Measurements from ENCODE around the gene ACR.
A peak's percentile ranks its signal among the peaks of the same experiment; 100 is the strongest.

Gene ACR

GRCh38 chr22:50697667-50698506 lies 40.1 kb upstream of the ACR start:
- no peaks in the 10 kb centered on the region for H3K36me3 ChIP-seq (ENCODE audit: control insufficient read depth in 2 of 2, insufficient read depth in 2 of 2, low read length in 2 of 2)

GRCh38 chr22:50698546-50698945 lies 39.5 kb upstream of the ACR start:
- H3K27me3 ChIP-seq (ENCODE audit: control insufficient read depth in 1 of 2, insufficient read depth in 2 of 2, low read length in 2 of 2) = peaks cover 2 to 3% of the 10 kb centered on the region in 2 donors
- H3K9me3 ChIP-seq (ENCODE audit: control insufficient read depth in 2 of 2, low read length in 2 of 2) = no peaks in the 10 kb centered on the region
- no peak overlapping the region for H3K27ac ChIP-seq (ENCODE audit: low read length)
- peaks cover 0 to 2% of the 10 kb centered on the region in 2 donors for H3K36me3 ChIP-seq (ENCODE audit: control insufficient read depth in 2 of 2, insufficient read depth in 2 of 2, low read length in 2 of 2)
- peaks cover 24% of the 10 kb centered on the region for H3K4me1 ChIP-seq (ENCODE audit: control insufficient read depth, insufficient read depth, low read length)
- no peak overlapping the region for H3K4me3 ChIP-seq (ENCODE audit: low read length in 2 of 2)
- no peak overlapping the region for H3K9ac ChIP-seq (ENCODE audit: low read length in 2 of 2)

More at GRCh38 chr22:50697667-50698506, 40.1 kb upstream of the ACR start:
- Histone ChIP-seq H3K9ac (ENCODE audit: low read length in 2 of 2) (peak overlapping the region in 1 of 2 donors; percentile 37), H3K27ac (ENCODE audit: low read length) (no peak overlapping the region), H3K4me3 (ENCODE audit: low read length in 2 of 2) (peak overlapping the region; percentile 31 to 73), H3K9me3 (ENCODE audit: control insufficient read depth in 2 of 2, low read length in 2 of 2) (no peaks in the 10 kb centered on the region), H3K27me3 (ENCODE audit: control insufficient read depth in 1 of 2, insufficient read depth in 2 of 2, low read length in 2 of 2) (peaks cover 2 to 3% of the 10 kb centered on the region in 2 donors), H3K4me1 (ENCODE audit: control insufficient read depth, insufficient read depth, low read length) (peaks cover 24% of the 10 kb centered on the region)

DNA sequence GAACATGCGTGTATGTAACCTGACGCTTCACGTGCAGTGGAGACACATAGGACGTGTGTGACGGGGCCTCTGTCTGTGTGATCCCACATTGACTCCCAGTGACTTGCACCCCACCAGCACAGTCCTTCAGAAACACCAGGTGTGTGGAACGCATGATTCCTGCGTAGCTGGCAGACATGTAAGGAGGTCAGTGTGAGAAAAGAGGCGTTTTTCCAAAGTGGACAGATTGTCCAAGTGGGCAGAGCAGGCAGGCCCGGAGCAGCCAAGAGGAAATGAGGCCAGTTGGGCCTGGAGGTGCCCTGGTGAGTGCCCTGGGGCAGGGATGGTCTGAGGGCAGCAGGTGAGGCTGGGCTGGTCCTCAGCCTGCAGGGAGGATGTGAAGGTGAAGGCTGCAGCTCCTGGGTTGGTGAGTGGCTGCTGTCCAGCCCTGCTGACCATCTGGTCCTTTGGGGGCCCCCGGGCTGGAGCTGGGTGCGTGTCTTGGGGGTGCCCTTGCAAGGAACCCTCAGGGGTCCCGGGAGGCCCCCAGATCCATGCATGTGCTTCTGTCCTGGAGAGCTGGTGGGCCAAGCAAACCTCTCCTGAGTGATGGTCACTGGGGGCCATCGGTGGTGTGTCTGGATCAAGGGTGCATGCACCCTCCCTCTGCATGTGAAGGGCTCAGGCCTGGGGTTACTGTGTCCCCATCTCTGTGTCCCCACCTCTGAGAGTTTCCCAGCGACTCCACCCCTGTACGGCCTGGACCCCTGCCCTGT lies 38.8 kb upstream of the ACR start:
- Histone ChIP-seq H3K36me3 (ENCODE audit: control insufficient read depth in 2 of 2, insufficient read depth in 2 of 2, low read length in 2 of 2) (peaks cover 0 to 2% of the 10 kb centered on the region in 2 donors), H3K9me3 (ENCODE audit: control insufficient read depth in 2 of 2, low read length in 2 of 2) (no peaks in the 10 kb centered on the region), H3K27ac (ENCODE audit: low read length) (no peak overlapping the region), H3K4me1 (ENCODE audit: control insufficient read depth, insufficient read depth, low read length) (peaks cover 24% of the 10 kb centered on the region), H3K4me3 (ENCODE audit: low read length in 2 of 2) (no peak overlapping the region), H3K9ac (ENCODE audit: low read length in 2 of 2) (no peak overlapping the region), H3K27me3 (ENCODE audit: control insufficient read depth in 1 of 2, insufficient read depth in 2 of 2, low read length in 2 of 2) (peaks cover 2 to 3% of the 10 kb centered on the region in 2 donors)

- H3K27me3 ChIP-seq (ENCODE audit: control insufficient read depth in 1 of 2, insufficient read depth in 2 of 2, low read length in 2 of 2) = peaks cover 0 to 3% of the 10 kb centered on the region in 2 donors
- no peak overlapping the region for H3K4me3 ChIP-seq (ENCODE audit: low read length in 2 of 2)
- H3K4me1 ChIP-seq (ENCODE audit: control insufficient read depth, insufficient read depth, low read length) = peaks cover 24% of the 10 kb centered on the region
- no peak overlapping the region for H3K27ac ChIP-seq (ENCODE audit: low read length)
- no peaks in the 10 kb centered on the region for H3K9me3 ChIP-seq (ENCODE audit: control insufficient read depth in 2 of 2, low read length in 2 of 2)
- H3K9ac ChIP-seq (ENCODE audit: low read length in 2 of 2) = no peak overlapping the region
- peaks cover 0 to 2% of the 10 kb centered on the region in 2 donors for H3K36me3 ChIP-seq (ENCODE audit: control insufficient read depth in 2 of 2, insufficient read depth in 2 of 2, low read length in 2 of 2)
Measured at GRCh38 chr22:50699756-50700386, 38.1 kb upstream of the ACR start.

GRCh38 chr22:50700387-50701075 lies 37.5 kb upstream of the ACR start:
- H3K4me1 ChIP-seq (ENCODE audit: control insufficient read depth, insufficient read depth, low read length) = peaks cover 27% of the 10 kb centered on the region
- no peaks in the 10 kb centered on the region for H3K9me3 ChIP-seq (ENCODE audit: control insufficient read depth in 2 of 2, low read length in 2 of 2)
- no peak overlapping the region for H3K9ac ChIP-seq (ENCODE audit: low read length in 2 of 2)
- peaks cover 0 to 3% of the 10 kb centered on the region in 2 donors for H3K27me3 ChIP-seq (ENCODE audit: control insufficient read depth in 1 of 2, insufficient read depth in 2 of 2, low read length in 2 of 2)
- H3K4me3 ChIP-seq (ENCODE audit: low read length in 2 of 2) = no peak overlapping the region
- H3K36me3 ChIP-seq (ENCODE audit: control insufficient read depth in 2 of 2, insufficient read depth in 2 of 2, low read length in 2 of 2) = peaks cover 0 to 2% of the 10 kb centered on the region in 2 donors
- no peak overlapping the region for H3K27ac ChIP-seq (ENCODE audit: low read length)

DNA sequence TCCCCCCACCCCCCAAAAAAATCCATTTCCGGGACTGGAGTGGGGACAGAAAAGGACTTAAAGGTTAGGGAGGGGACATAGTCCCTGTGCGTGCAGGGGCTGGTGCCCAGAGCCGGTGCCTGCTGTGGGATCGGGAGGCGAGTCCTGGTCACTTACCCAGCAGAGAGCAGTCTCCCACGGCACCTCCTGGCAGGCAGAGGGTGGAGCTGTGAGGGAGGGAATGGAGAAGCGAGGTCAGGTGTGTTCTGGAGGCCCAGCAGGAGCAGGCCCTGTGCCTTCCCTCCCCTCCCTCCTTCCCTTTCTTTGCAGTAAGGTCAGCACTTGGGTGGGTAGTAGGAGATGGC lies 37.0 kb upstream of the ACR start:
- Histone ChIP-seq H3K27me3 (ENCODE audit: control insufficient read depth in 1 of 2, insufficient read depth in 2 of 2, low read length in 2 of 2) (no peaks in the 10 kb centered on the region), H3K4me3 (ENCODE audit: low read length in 2 of 2) (no peak overlapping the region), H3K9ac (ENCODE audit: low read length in 2 of 2) (no peak overlapping the region), H3K36me3 (ENCODE audit: control insufficient read depth in 2 of 2, insufficient read depth in 2 of 2, low read length in 2 of 2) (peaks cover 0 to 2% of the 10 kb centered on the region in 2 donors), H3K27ac (ENCODE audit: low read length) (no peak overlapping the region), H3K4me1 (ENCODE audit: control insufficient read depth, insufficient read depth, low read length) (peaks cover 27% of the 10 kb centered on the region), H3K9me3 (ENCODE audit: control insufficient read depth in 2 of 2, low read length in 2 of 2) (no peaks in the 10 kb centered on the region)

GRCh38 chr22:50701428-50702154 lies 36.4 kb upstream of the ACR start:
- peaks cover 25% of the 10 kb centered on the region for H3K4me1 ChIP-seq (ENCODE audit: control insufficient read depth, insufficient read depth, low read length)

GRCh38 chr22:50702261-50702671 lies 35.7 kb upstream of the ACR start:
- Histone ChIP-seq H3K9ac (ENCODE audit: low read length in 2 of 2) (no peak overlapping the region), H3K9me3 (ENCODE audit: control insufficient read depth in 2 of 2, low read length in 2 of 2) (no peaks in the 10 kb centered on the region), H3K36me3 (ENCODE audit: control insufficient read depth in 2 of 2, insufficient read depth in 2 of 2, low read length in 2 of 2) (peaks cover 0 to 2% of the 10 kb centered on the region in 2 donors), H3K27ac (ENCODE audit: low read length) (no peak overlapping the region), H3K4me3 (ENCODE audit: low read length in 2 of 2) (no peak overlapping the region), H3K4me1 (ENCODE audit: control insufficient read depth, insufficient read depth, low read length) (peaks cover 20% of the 10 kb centered on the region), H3K27me3 (ENCODE audit: control insufficient read depth in 1 of 2, insufficient read depth in 2 of 2, low read length in 2 of 2) (no peaks in the 10 kb centered on the region)

More at GRCh38 chr22:50701428-50702154, 36.4 kb upstream of the ACR start:
- H3K4me3 ChIP-seq (ENCODE audit: low read length in 2 of 2) = no peak overlapping the region
- H3K27ac ChIP-seq (ENCODE audit: low read length) = no peak overlapping the region
- H3K27me3 ChIP-seq (ENCODE audit: control insufficient read depth in 1 of 2, insufficient read depth in 2 of 2, low read length in 2 of 2) = no peaks in the 10 kb centered on the region
- H3K9me3 ChIP-seq (ENCODE audit: control insufficient read depth in 2 of 2, low read length in 2 of 2) = no peaks in the 10 kb centered on the region
- H3K36me3 ChIP-seq (ENCODE audit: control insufficient read depth in 2 of 2, insufficient read depth in 2 of 2, low read length in 2 of 2) = peaks cover 0 to 2% of the 10 kb centered on the region in 2 donors
- H3K9ac ChIP-seq (ENCODE audit: low read length in 2 of 2) = no peak overlapping the region

- H3K36me3 ChIP-seq (ENCODE audit: control insufficient read depth in 2 of 2, insufficient read depth in 2 of 2, low read length in 2 of 2) = peaks cover 0 to 2% of the 10 kb centered on the region in 2 donors
- no peaks in the 10 kb centered on the region for H3K9me3 ChIP-seq (ENCODE audit: control insufficient read depth in 2 of 2, low read length in 2 of 2)
- H3K27me3 ChIP-seq (ENCODE audit: control insufficient read depth in 1 of 2, insufficient read depth in 2 of 2, low read length in 2 of 2) = no peaks in the 10 kb centered on the region
- H3K4me3 ChIP-seq (ENCODE audit: low read length in 2 of 2) = no peak overlapping the region
- no peak overlapping the region for H3K9ac ChIP-seq (ENCODE audit: low read length in 2 of 2)
- no peak overlapping the region for H3K27ac ChIP-seq (ENCODE audit: low read length)
- H3K4me1 ChIP-seq (ENCODE audit: control insufficient read depth, insufficient read depth, low read length) = peaks cover 16% of the 10 kb centered on the region
Measured at GRCh38 chr22:50702821-50703725, 34.9 kb upstream of the ACR start.

Data from stomach smooth muscle (tissue), 2 donors.